ENCODE measurements around the gene EXOSC7.

Gene EXOSC7

GRCh38 chr3:44992555-44993470 is 16.8 kb downstream of the EXOSC7 start:
- Histone ChIP-seq H3K4me1 (peaks cover 25% of the 10 kb centered on the region), H3K27me3 (no peaks in the 10 kb centered on the region), H3K4me3 (ENCODE audit: low read depth, low read length) (no peak overlapping the region), H3K36me3 (peaks cover 11% of the 10 kb centered on the region), H3K9me3 (no peaks in the 10 kb centered on the region)
- DNase-seq = peak; percentile 31
- peak; percentile 61 for TF ChIP-seq CTCF (IDR thresholded peaks at IDR 0.05; ENCODE audit: low read depth, low read length)

- H3K9me3 ChIP-seq = no peaks in the 10 kb centered on the region
- DNase-seq = no peak
- peaks cover 11% of the 10 kb centered on the region for H3K36me3 ChIP-seq
- H3K27me3 ChIP-seq = no peaks in the 10 kb centered on the region
- H3K4me1 ChIP-seq = peaks cover 25% of the 10 kb centered on the region
- TF ChIP-seq CTCF (IDR thresholded peaks at IDR 0.05; ENCODE audit: low read depth, low read length) = no peak
- H3K4me3 ChIP-seq (ENCODE audit: low read depth, low read length) = no peak overlapping the region
Observed at GRCh38 chr3:44993471-44994205, 17.6 kb downstream of the EXOSC7 start.

GRCh38 chr3:44995142-44995770 is 19.2 kb downstream of the EXOSC7 start:
- peaks cover 18% of the 10 kb centered on the region for H3K36me3 ChIP-seq
- H3K4me1 ChIP-seq = peaks cover 25% of the 10 kb centered on the region
- TF ChIP-seq CTCF (IDR thresholded peaks at IDR 0.05; ENCODE audit: low read depth, low read length) = no peak
- DNase-seq = peak; percentile 74
- no peaks in the 10 kb centered on the region for H3K9me3 ChIP-seq
- no peak overlapping the region for H3K4me3 ChIP-seq (ENCODE audit: low read depth, low read length)
- H3K27me3 ChIP-seq = no peaks in the 10 kb centered on the region

GRCh38 chr3:44996556-44996969 is 20.5 kb downstream of the EXOSC7 start:
- peaks cover 21% of the 10 kb centered on the region for H3K36me3 ChIP-seq
- no peak for TF ChIP-seq CTCF (IDR thresholded peaks at IDR 0.05; ENCODE audit: low read depth, low read length)
- DNase-seq = peak; percentile 60
- H3K4me3 ChIP-seq (ENCODE audit: low read depth, low read length) = peak overlapping the region; percentile 24; the same call in 1 of the 2 replicates
- no peaks in the 10 kb centered on the region for H3K27me3 ChIP-seq
- H3K4me1 ChIP-seq = peaks cover 25% of the 10 kb centered on the region
- H3K9me3 ChIP-seq = no peaks in the 10 kb centered on the region

- Histone ChIP-seq H3K4me3 (ENCODE audit: low read depth, low read length) (no peak overlapping the region), H3K36me3 (peaks cover 20% of the 10 kb centered on the region), H3K4me1 (peaks cover 18% of the 10 kb centered on the region), H3K9me3 (no peaks in the 10 kb centered on the region), H3K27me3 (no peaks in the 10 kb centered on the region)
- no peak for DNase-seq
- TF ChIP-seq CTCF (IDR thresholded peaks at IDR 0.05; ENCODE audit: low read depth, low read length) = no peak
Observed at GRCh38 chr3:44999782-45000181, 23.7 kb downstream of the EXOSC7 start.
